Karpas-422 (cell line): Measurements from ENCODE around the gene MEN1. TPM values are rescaled to one million over a fixed set of nuclear protein-coding genes. Genes with fewer than 3 reads are reported as not detected.
A peak's percentile ranks its signal among the peaks of the same experiment; 100 is the strongest.

ENCODE experiments used
- DNase-seq: peaks from one replicate; pipeline ENCODE4 v3.0.0-alpha.2; 2015
- H2AFZ ChIP-seq: fragments of 200-600 bp; sonication (generic); 2 replicates; pipeline ENCODE4 v1.6.1; 2014; ENCODE audit warnings: antibody characterized with exemption, low read length, mixed read lengths
- H3K27ac ChIP-seq: fragments of 200-600 bp; sonication (generic); 2 replicates; pipeline ENCODE4 v1.5.1; 2014; ENCODE audit warnings: mild to moderate bottlenecking, low read length, moderate library complexity
- H3K27me3 ChIP-seq: fragments of 200-600 bp; sonication (generic); 2 replicates; pipeline ENCODE4 v1.6.1; 2014; ENCODE audit warnings: low read length, mixed read lengths
- H3K36me3 ChIP-seq: fragments of 200-600 bp; sonication (generic); 2 replicates; pipeline ENCODE4 v1.6.1; 2014; ENCODE audit warnings: low read length, mixed read lengths; ENCODE audit not compliant: insufficient read depth
- H3K4me1 ChIP-seq: fragments of 200-600 bp; sonication (generic); 2 replicates; pipeline ENCODE4 v1.6.1; 2014; ENCODE audit warnings: mild to moderate bottlenecking, low read length, mixed read lengths
- H3K4me2 ChIP-seq: fragments of 200-600 bp; sonication (generic); 2 replicates; pipeline ENCODE4 v1.6.1; 2014; ENCODE audit warnings: low read length, low read depth, mild to moderate bottlenecking; ENCODE audit not compliant: poor library complexity, severe bottlenecking
- H3K4me3 ChIP-seq: fragments of 200-600 bp; sonication (generic); 2 replicates; pipeline ENCODE4 v1.5.1; 2014; ENCODE audit warnings: mild to moderate bottlenecking, antibody characterized with exemption, low read length, mixed read lengths
- H3K79me2 ChIP-seq: fragments of 200-600 bp; sonication (generic); 2 replicates; pipeline ENCODE4 v1.6.1; 2014; ENCODE audit warnings: mild to moderate bottlenecking, low read length, mixed read lengths
- H3K9ac ChIP-seq: fragments of 200-600 bp; sonication (generic); 2 replicates; pipeline ENCODE4 v1.6.0; 2014; ENCODE audit warnings: low read length
- H3K9me2 ChIP-seq: fragments of 200-600 bp; sonication (generic), shearing (Covaris generic); replicated peaks from 2 replicates; pipeline ENCODE4 v1.6.0; 2014; ENCODE audit warnings: mild to moderate bottlenecking, low read length, moderate library complexity; ENCODE audit not compliant: insufficient read depth
- H3K9me3 ChIP-seq: fragments of 300-700, 200-600 bp; sonication (generic); 2 replicates; pipeline ENCODE4 v1.6.1; 2014; ENCODE audit warnings: low read length, mixed read lengths
- H4K20me1 ChIP-seq: fragments of 200-600 bp; sonication (generic); 2 replicates; pipeline ENCODE4 v1.6.1; 2014; ENCODE audit warnings: mild to moderate bottlenecking, antibody characterized with exemption, low read length, low read depth; ENCODE audit not compliant: insufficient read depth
- total RNA-seq: library from RNA; depleted of rRNA; stranded (reverse); fragments of >200 nt; shearing (Covaris generic); gene quantifications from 2 replicates; pipeline ENCODE4 v1.2.3, GENCODE V29; 2014; ENCODE audit warnings: low replicate concordance; rRNA removed

Gene MEN1
- total RNA-seq = 27.6 and 28.3 TPM in 2 replicates

DNA sequence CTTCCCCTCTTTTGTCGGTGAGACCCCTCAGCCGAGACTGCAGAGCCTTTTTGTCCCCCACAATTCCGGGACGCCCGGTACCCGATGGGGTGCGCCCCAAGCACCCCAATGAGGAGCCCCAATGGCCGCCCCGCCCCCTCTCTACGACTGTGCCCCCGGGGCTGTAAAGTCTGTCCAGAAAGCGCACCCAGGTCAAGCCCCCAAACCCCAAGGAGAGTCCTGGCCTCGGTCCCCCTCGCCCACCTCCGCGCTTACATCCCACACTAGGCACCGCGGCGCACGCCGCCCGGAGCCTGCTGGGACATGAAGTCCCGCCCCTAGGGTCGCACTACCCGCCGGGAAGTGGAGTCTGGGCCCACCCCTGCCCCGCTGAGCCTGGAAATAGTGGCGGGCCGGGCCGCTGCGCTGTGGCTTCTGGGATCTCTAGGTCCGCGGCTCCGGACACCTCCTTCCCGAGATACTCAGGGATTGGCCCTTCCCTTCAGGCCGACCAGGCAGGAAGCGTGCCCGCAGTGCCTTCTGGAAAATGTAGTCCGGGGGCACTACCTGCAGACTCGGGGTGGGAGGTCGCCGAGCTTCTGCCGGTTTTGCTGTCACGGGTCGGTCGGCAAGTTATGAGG is at the start of gene MEN1:
MEN1 (minus strand) TSS at position 281 of the 620 bp plus-strand sequence. CDS start 442 bp downstream, outside the sequence.
- peak within 1 kb of the TSS; percentile 87 for H2AFZ ChIP-seq
- no peaks in the 10 kb centered on the region for H3K27me3 ChIP-seq

DNA sequence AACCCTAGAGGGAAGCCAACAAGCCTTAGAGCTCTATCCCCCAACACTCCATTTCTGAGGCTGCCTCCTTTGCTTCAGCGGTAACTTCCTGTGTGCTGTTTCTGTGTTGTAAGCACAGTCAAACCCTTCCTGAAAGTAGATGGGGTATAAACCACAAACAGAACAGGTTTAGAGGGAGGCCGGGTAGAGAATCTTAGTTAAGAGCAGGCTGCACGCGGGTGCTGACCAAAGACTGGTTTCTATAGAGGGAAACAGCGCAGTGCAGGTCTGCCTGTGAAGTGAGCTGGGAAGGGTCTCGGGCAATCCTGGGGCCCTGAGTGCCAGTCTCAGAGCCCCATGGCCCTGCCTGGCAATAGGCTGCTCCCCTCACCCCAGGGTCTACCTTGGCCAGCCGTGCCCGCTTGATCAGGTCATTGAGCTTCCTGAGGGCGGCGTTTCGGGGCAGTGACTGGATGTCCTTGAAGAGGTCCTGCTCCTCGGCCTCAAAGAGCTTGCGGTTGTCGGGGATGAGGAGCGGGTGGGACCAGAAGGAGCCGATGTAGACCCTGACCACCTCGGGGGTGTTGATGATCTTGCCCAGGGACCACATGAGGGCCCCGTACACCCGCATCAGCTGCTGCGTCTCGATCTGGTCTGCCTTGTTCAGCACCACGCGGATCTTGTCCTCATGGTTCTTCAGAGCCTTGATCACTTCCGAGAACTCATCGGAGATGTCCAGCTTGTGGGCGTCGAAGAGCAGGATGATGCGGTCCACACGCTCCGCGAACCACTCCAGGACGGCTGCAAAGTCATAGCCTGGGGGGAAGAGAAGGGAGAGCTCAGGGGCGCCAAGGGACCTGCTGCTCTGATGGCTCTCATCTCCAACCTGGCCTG is 49.4 kb upstream of the MEN1 start:
- Histone ChIP-seq H3K4me3 (no peak overlapping the region), H3K9ac (no peak overlapping the region), H3K4me2 (no peak overlapping the region), H3K4me1 (peaks cover 42% of the 10 kb centered on the region), H3K9me3 (no peaks in the 10 kb centered on the region), H3K36me3 (no peaks in the 10 kb centered on the region), H2AFZ (no peak overlapping the region), H3K79me2 (peaks cover 36% of the 10 kb centered on the region), H3K27me3 (no peaks in the 10 kb centered on the region), H4K20me1 (no peaks in the 10 kb centered on the region; the same call in 1 of the 2 replicates), H3K9me2 (no peaks in the 10 kb centered on the region), H3K27ac (peak overlapping the region; percentile 11; the same call in 1 of the 2 replicates)
- DNase-seq = no peak

More for the DNA sequence above, at the start of gene MEN1:
- peak within 1 kb of the TSS; percentile 90 for H3K9ac ChIP-seq
- H3K4me1 ChIP-seq = peaks cover 24% of the 10 kb centered on the region
- peak; percentile 96 for DNase-seq
- peak within 1 kb of the TSS; percentile 92 for H3K4me3 ChIP-seq
- no peak within 1 kb of the TSS for H3K27ac ChIP-seq
- no peaks in the 10 kb centered on the region for H3K9me3 ChIP-seq
- no peaks in the 10 kb centered on the region for H3K9me2 ChIP-seq
- no peaks in the 10 kb centered on the region for H4K20me1 ChIP-seq
- H3K36me3 ChIP-seq = no peaks in the 10 kb centered on the region
- peaks cover 13% of the 10 kb centered on the region for H3K79me2 ChIP-seq
- peak within 1 kb of the TSS; percentile 91 for H3K4me2 ChIP-seq

DNA sequence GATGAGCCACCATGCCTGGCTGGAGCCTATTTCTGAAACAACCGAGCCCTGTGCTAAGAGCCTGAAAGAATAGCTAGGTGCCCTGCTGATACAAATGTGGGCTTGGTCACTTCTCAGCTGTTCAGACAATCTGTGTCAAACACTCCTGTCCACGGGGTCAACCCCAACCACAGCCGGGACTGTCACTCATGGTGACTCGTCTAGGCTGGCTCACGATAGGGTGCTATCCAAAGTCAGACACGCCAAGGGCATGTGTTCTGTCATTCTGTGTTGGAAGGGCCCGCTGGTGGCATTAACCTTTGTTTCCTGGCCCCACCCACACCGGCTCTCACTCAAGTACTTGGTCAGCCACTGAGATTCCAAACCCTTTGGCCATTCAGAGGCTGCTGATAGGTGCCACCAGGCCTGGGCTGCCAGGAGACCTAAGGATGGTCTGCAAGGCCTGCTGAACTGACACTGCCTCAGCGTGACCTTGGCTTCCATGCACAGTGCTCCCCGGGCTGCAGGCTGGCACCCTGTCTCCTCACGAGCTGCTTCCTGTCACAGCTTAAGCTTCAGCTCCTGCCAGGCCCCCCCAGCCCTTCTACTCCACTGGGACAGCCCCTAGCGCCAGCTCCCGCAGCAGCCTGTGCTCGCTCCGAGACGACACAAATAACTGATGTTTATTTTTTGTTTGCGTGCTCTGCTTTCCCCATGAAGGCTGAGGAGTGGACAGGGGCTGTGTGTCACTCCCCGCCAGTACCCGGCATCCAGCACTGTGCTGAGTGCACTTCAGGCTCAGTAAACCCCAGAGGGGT is 48.3 kb upstream of the MEN1 start:
- Histone ChIP-seq H3K79me2 (peaks cover 25% of the 10 kb centered on the region), H3K36me3 (no peaks in the 10 kb centered on the region)

DNA sequence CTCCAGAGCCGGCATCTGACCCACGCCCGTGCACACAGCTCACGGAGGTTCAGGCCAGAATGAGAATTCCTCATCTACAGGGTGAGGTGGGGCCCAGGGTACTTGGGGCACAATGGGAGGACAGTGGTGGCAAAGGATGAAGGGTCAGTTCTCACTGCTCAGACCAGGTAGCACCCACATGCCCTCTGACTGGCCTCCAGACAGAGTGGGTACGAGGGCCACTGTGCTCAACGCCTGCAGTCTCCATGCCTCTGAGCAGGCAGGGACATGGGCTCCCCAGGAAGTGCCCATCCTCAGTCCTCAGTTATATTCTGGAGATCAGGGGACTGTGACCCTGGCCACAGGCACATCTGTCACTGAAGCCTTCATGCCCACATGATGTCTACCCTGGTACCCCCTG is 47.1 kb upstream of the MEN1 start:
- no peaks in the 10 kb centered on the region for H3K36me3 ChIP-seq
- peaks cover 41% of the 10 kb centered on the region for H3K4me1 ChIP-seq
- H3K9me3 ChIP-seq = no peaks in the 10 kb centered on the region
- no peak overlapping the region for H2AFZ ChIP-seq
- H3K27ac ChIP-seq = no peak overlapping the region
- H3K27me3 ChIP-seq = no peaks in the 10 kb centered on the region
- DNase-seq = no peak
- no peaks in the 10 kb centered on the region for H4K20me1 ChIP-seq
- H3K9ac ChIP-seq = no peak overlapping the region
- no peaks in the 10 kb centered on the region for H3K9me2 ChIP-seq
- no peak overlapping the region for H3K4me2 ChIP-seq
- H3K4me3 ChIP-seq = no peak overlapping the region
- peaks cover 13% of the 10 kb centered on the region for H3K79me2 ChIP-seq

More for the DNA sequence above, 48.3 kb upstream of the MEN1 start:
- H3K4me2 ChIP-seq = no peak overlapping the region
- no peak for DNase-seq
- H4K20me1 ChIP-seq = no peaks in the 10 kb centered on the region
- H3K27ac ChIP-seq = no peak overlapping the region
- H3K9ac ChIP-seq = no peak overlapping the region
- peaks cover 41% of the 10 kb centered on the region for H3K4me1 ChIP-seq
- H3K9me3 ChIP-seq = no peaks in the 10 kb centered on the region
- no peak overlapping the region for H2AFZ ChIP-seq
- H3K27me3 ChIP-seq = no peaks in the 10 kb centered on the region
- H3K9me2 ChIP-seq = no peaks in the 10 kb centered on the region
- no peak overlapping the region for H3K4me3 ChIP-seq

DNA sequence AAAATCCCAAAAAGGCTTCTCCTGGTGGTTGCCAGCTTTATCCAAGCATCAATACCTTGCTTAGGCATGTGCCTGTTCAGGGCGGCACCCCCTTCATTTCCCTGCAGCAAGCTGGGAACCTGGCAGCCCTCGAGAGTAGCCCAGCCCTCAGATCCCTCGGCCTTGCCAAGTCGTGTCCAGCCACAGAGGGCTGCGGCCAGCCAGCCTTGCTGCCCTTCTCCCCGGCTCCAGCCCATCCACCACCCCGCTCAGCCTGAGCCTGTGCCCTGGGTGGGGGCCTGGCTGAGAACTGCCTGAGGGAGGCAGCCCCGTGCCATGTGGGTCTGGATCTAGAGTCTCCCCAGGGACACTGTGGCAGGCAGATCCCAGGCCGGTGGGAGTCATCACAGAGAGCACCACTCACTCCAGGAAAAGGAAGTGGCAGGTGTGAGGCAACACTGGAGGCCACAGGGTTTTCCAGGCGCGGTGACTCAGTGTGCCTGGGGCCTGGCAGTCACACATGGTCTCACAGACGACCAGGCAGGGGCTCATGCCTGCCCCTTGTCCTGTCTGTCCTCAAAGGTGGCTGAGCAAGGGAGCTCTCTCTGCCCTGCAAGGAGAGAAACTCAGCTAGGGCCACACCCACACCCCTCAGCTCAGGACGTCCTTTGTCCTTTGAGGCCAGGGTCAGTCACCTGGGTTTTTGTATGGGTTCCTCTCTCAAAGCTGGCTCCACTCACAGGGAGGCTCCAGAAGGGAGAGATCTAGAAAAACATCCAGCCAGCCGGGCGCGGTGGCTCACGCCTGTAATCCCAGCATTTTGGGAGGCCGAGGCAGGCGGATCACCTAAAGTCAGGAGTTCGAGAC is 46.3 kb upstream of the MEN1 start:
- H3K9me2 ChIP-seq = no peaks in the 10 kb centered on the region
- no peaks in the 10 kb centered on the region for H4K20me1 ChIP-seq
- no peak for DNase-seq
- no peaks in the 10 kb centered on the region for H3K27me3 ChIP-seq
- no peaks in the 10 kb centered on the region for H3K9me3 ChIP-seq
- peaks cover 41% of the 10 kb centered on the region for H3K4me1 ChIP-seq
- H2AFZ ChIP-seq = no peak overlapping the region
- H3K79me2 ChIP-seq = peaks cover 7% of the 10 kb centered on the region
- H3K9ac ChIP-seq = no peak overlapping the region
- no peaks in the 10 kb centered on the region for H3K36me3 ChIP-seq
- no peak overlapping the region for H3K4me2 ChIP-seq
- H3K4me3 ChIP-seq = no peak overlapping the region
- H3K27ac ChIP-seq = no peak overlapping the region

DNA sequence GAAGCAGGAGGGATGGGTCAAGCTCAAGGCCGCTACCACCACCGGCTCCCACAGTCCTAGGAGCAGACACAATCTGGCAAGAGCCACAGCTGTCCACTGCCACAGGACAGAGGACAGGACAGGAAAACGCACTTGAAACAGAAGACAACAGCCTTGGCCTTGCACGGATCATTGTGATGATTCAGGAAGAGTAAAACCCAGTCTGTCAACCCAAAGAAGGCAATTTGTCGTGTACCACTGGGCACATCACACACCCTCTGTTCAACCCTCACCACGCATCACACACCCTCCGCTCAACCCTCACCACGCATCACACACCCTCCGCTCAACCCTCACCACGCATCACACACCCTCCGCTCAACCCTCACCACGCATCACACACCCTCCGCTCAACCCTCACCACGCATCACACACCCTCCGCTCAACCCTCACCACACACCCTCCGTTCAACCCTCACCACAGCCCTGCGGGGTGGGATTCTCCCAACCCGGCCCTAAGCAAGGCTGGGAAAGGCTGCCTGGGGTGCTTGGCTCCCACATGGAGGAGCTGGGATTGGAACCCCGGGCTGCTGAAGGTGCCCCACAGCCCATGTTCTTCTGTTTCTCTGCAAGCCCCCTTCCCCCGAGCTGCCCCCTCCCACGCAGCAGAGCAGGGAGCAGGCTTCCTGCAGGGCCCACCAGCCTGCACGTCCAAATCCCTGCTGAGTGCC is 45.4 kb upstream of the MEN1 start:
- no peaks in the 10 kb centered on the region for H3K9me3 ChIP-seq
- H3K27me3 ChIP-seq = no peaks in the 10 kb centered on the region
- no peak for DNase-seq
- H3K4me3 ChIP-seq = no peak overlapping the region
- H3K27ac ChIP-seq = no peak overlapping the region
- no peaks in the 10 kb centered on the region for H4K20me1 ChIP-seq
- H3K4me1 ChIP-seq = peaks cover 44% of the 10 kb centered on the region
- H3K79me2 ChIP-seq = no peaks in the 10 kb centered on the region
- H3K4me2 ChIP-seq = no peak overlapping the region
- no peak overlapping the region for H3K9ac ChIP-seq
- no peak overlapping the region for H2AFZ ChIP-seq
- H3K36me3 ChIP-seq = no peaks in the 10 kb centered on the region
- H3K9me2 ChIP-seq = no peaks in the 10 kb centered on the region
